22Rv1 (cell line): ENCODE measurements around the gene STAC3.

Source experiments
- CTCF ChIP-seq: fragments of 450-650 bp; IDR thresholded peaks from 2 replicates; pipeline ENCODE4 v1.5.1; 2017; ENCODE audit warnings: mild to moderate bottlenecking
- ZFX ChIP-seq: fragments of 450-650 bp; IDR thresholded peaks from 2 replicates; pipeline ENCODE4 v1.6.1; 2017; ENCODE audit warnings: antibody characterized with exemption, borderline replicate concordance

- TF ChIP-seq CTCF (no peak), ZFX (no peak)
Observed at GRCh38 chr12:57260366-57260765, 9.4 kb upstream of the STAC3 start.
